Endodermal cell (in vitro differentiated cells): ENCODE measurements around the gene TPH2. TPM values are rescaled to one million over a fixed set of nuclear protein-coding genes. Genes with fewer than 3 reads are reported as not detected.

Experiments used
- DNase-seq: peaks from one replicate; pipeline ENCODE4 v3.0.0-alpha.2; 2017
- H3K27ac ChIP-seq: 2 replicates; pipeline ENCODE4 v1.5.1; 2013; ENCODE audit warnings: mild to moderate bottlenecking, low read depth, low read length, moderate library complexity
- H3K27me3 ChIP-seq: 2 replicates; pipeline ENCODE4 v1.6.1; 2013; ENCODE audit warnings: mild to moderate bottlenecking, low read length, moderate library complexity; ENCODE audit not compliant: insufficient read depth, control insufficient read depth, poor library complexity, severe bottlenecking
- H3K36me3 ChIP-seq: 2 replicates; pipeline ENCODE4 v1.7.0; 2013; ENCODE audit warnings: mild to moderate bottlenecking, low read length, moderate library complexity; ENCODE audit not compliant: control insufficient read depth, insufficient read depth
- H3K4me1 ChIP-seq: one replicate; pipeline ENCODE4 v1.7.0; 2013; ENCODE audit warnings: low read length; ENCODE audit not compliant: control insufficient read depth, insufficient read depth
- H3K4me3 ChIP-seq: 2 replicates; pipeline ENCODE4 v1.5.1; 2013; ENCODE audit warnings: mild to moderate bottlenecking, low read length, moderate library complexity
- H3K9ac ChIP-seq: 2 replicates; pipeline ENCODE4 v1.6.1; 2013; ENCODE audit warnings: mild to moderate bottlenecking, low read length, moderate library complexity; ENCODE audit not compliant: poor library complexity, severe bottlenecking; ENCODE audit errors: extremely low read depth
- H3K9me3 ChIP-seq: 2 replicates; pipeline ENCODE4 v1.6.1; 2013; ENCODE audit warnings: mild to moderate bottlenecking, low read length, moderate library complexity; ENCODE audit not compliant: control insufficient read depth
- H3K27ac Mint-ChIP-seq: 2 replicates; pipeline ENCODE4 v1.8.0; 2020; ENCODE audit warnings: mixed read lengths
- H3K27me3 Mint-ChIP-seq: 2 replicates; pipeline ENCODE4 v1.8.0; 2021; ENCODE audit warnings: mild to moderate bottlenecking, mixed read lengths; ENCODE audit not compliant: insufficient read depth
- H3K36me3 Mint-ChIP-seq: 2 replicates; pipeline ENCODE4 v1.8.0; 2020; ENCODE audit warnings: low read depth, mixed read lengths
- H3K4me1 Mint-ChIP-seq: 2 replicates; pipeline ENCODE4 v1.8.0; 2020; ENCODE audit warnings: mixed read lengths
- H3K4me3 Mint-ChIP-seq: 2 replicates; pipeline ENCODE4 v1.8.0; 2020; ENCODE audit warnings: mild to moderate bottlenecking, moderate library complexity, mixed read lengths
- H3K9me3 Mint-ChIP-seq: 2 replicates; pipeline ENCODE4 v1.8.0; 2020; ENCODE audit warnings: mild to moderate bottlenecking, mixed read lengths
- CTCF ChIP-seq: fragments of 200-600 bp; sonication (generic); conservative IDR thresholded peaks from 2 replicates; pipeline ENCODE4 v1.5.0; 2021; ENCODE audit warnings: antibody characterized with exemption, mild to moderate bottlenecking
- WGBS, 2 experiments: methylation state at CpG; one replicate each; pipeline versions ENCODE4 v1.1.5 to v1.1.7; 2013; ENCODE audit warnings: missing lambda C conversion rate in 2 of 2, mixed read lengths in 1 of 2; ENCODE audit not compliant: insufficient coverage in 1 of 2, insufficient read length in 1 of 2; 5-methylcytosine and 5-hydroxymethylcytosine counted together
- total RNA-seq, 2 donors: library from RNA; stranded (reverse); fragmentation: NEBNext Ultra II Directional in 1 of 2; extraction: Animal tissue kit (Norgen Biotek cat#: 25700) in 1 of 2; gene quantifications; 2 replicates in 1 of 2; 3 replicates in 1 of 2; pipeline ENCODE4 v1.2.1, GENCODE V29; 2021

The TPH2 gene
- total RNA-seq, 2 donors from 2014 or later, result 0.11 TPM; not detected in 1

GRCh38 chr12:72031066-72031465 lies 92.4 kb downstream of the TPH2 start:
- no peak overlapping the region for H3K27ac Mint-ChIP-seq
- TF ChIP-seq CTCF, result no peak
- 95 to 100% methylated on average over 2 to 3 of the region's 3 CpGs for WGBS, 2 experiments

GRCh38 chr12:72033991-72034390 lies 95.3 kb downstream of the TPH2 start:
- Mint-ChIP-seq H3K27ac (no peak overlapping the region), H3K4me3 (no peak overlapping the region), H3K9me3 (no peaks in the 10 kb centered on the region), H3K4me1 (peaks cover 13% of the 10 kb centered on the region), H3K36me3 (no peaks in the 10 kb centered on the region), H3K27me3 (no peaks in the 10 kb centered on the region)
- H3K4me3 ChIP-seq, result no peak overlapping the region
- no peaks in the 10 kb centered on the region for H3K4me1 ChIP-seq
- 95 to 100% methylated on average over 1 to 2 of the region's 2 CpGs for WGBS, 2 experiments
- no peak overlapping the region for H3K27ac ChIP-seq
- no peak overlapping the region for H3K9ac ChIP-seq
- no peaks in the 10 kb centered on the region for H3K36me3 ChIP-seq
- no peak for DNase-seq
- H3K27me3 ChIP-seq, result no peaks in the 10 kb centered on the region
- H3K9me3 ChIP-seq, result peaks cover under 1% of the 10 kb centered on the region
- no peak for TF ChIP-seq CTCF

More at GRCh38 chr12:72031066-72031465, 92.4 kb downstream of the TPH2 start:
- Mint-ChIP-seq H3K36me3 (no peaks in the 10 kb centered on the region), H3K9me3 (no peaks in the 10 kb centered on the region), H3K27me3 (no peaks in the 10 kb centered on the region), H3K4me1 (peaks cover 8% of the 10 kb centered on the region), H3K4me3 (no peak overlapping the region)
- H3K27ac ChIP-seq, result no peak overlapping the region
- no peaks in the 10 kb centered on the region for H3K36me3 ChIP-seq
- H3K4me1 ChIP-seq, result no peaks in the 10 kb centered on the region
- no peak for DNase-seq
- no peak overlapping the region for H3K4me3 ChIP-seq
- H3K27me3 ChIP-seq, result no peaks in the 10 kb centered on the region
- no peaks in the 10 kb centered on the region for H3K9me3 ChIP-seq
- no peak overlapping the region for H3K9ac ChIP-seq

GRCh38 chr12:72035625-72036024 lies 97.0 kb downstream of the TPH2 start:
- WGBS, 2 experiments, result 75 to 76% methylated on average over 5 of the region's 5 CpGs
- TF ChIP-seq CTCF, result peak; percentile 38

More at GRCh38 chr12:72035625-72036024, 97.0 kb downstream of the TPH2 start:
- Mint-ChIP-seq H3K4me1 (peaks cover 13% of the 10 kb centered on the region), H3K36me3 (no peaks in the 10 kb centered on the region), H3K27ac (no peak overlapping the region), H3K27me3 (no peaks in the 10 kb centered on the region), H3K9me3 (peaks cover 12% of the 10 kb centered on the region), H3K4me3 (no peak overlapping the region)
- no peak overlapping the region for H3K9ac ChIP-seq
- no peak overlapping the region for H3K27ac ChIP-seq
- H3K36me3 ChIP-seq, result no peaks in the 10 kb centered on the region
- peaks cover 16% of the 10 kb centered on the region for H3K9me3 ChIP-seq
- no peak overlapping the region for H3K4me3 ChIP-seq
- peak; percentile 67 for DNase-seq
- H3K27me3 ChIP-seq, result no peaks in the 10 kb centered on the region
- no peaks in the 10 kb centered on the region for H3K4me1 ChIP-seq
